Activated T-helper 1 cell treated with Interleukin-2 at 50 U/mL for 16 hours (primary cell): ENCODE data around the gene KIAA0232.
"Not testable (repeated sequence)": the region's sequence is repeated elsewhere in the genome, so short reads cannot be mapped to it uniquely, and the experiment has no call there.

Experiments
- DNase-seq: peaks from one replicate; pipeline ENCODE4 v3.0.0-alpha.2; 2020; ENCODE audit warnings: low read depth

KIAA0232 gene

GRCh38 chr4:6804082-6804752 is 21.7 kb downstream of the KIAA0232 start:
- no peak for DNase-seq

- DNase-seq: no peak
Observed at GRCh38 chr4:6806924-6807626, 24.5 kb downstream of the KIAA0232 start.

GRCh38 chr4:6808259-6808658 is 25.7 kb downstream of the KIAA0232 start:
- DNase-seq: no peak

GRCh38 chr4:6811165-6811564 is 28.6 kb downstream of the KIAA0232 start:
- DNase-seq: no peak

- DNase-seq: no peak
Observed at GRCh38 chr4:6812766-6813165, 30.2 kb downstream of the KIAA0232 start.

GRCh38 chr4:6813725-6814124 is 31.2 kb downstream of the KIAA0232 start:
- no peak for DNase-seq

- DNase-seq: no peak
Observed at GRCh38 chr4:6815029-6815836, 32.7 kb downstream of the KIAA0232 start.

GRCh38 chr4:6819295-6819694 is 36.8 kb downstream of the KIAA0232 start:
- DNase-seq: no peak

GRCh38 chr4:6820695-6821094 is 38.2 kb downstream of the KIAA0232 start:
- DNase-seq: no peak

- DNase-seq: no peak
Observed at GRCh38 chr4:6824071-6824470, 41.5 kb downstream of the KIAA0232 start.

GRCh38 chr4:6824772-6825402 is 42.4 kb downstream of the KIAA0232 start:
- no peak for DNase-seq

- DNase-seq: no peak
Observed at GRCh38 chr4:6825403-6825802, 42.9 kb downstream of the KIAA0232 start.

- DNase-seq: no peak
Observed at GRCh38 chr4:6826781-6827508, 44.4 kb downstream of the KIAA0232 start.

- DNase-seq: no peak
Observed at GRCh38 chr4:6829086-6829485, 46.6 kb downstream of the KIAA0232 start.

- DNase-seq: no peak
Observed at GRCh38 chr4:6834867-6835266, 52.3 kb downstream of the KIAA0232 start.

- not testable (repeated sequence) for DNase-seq
Observed at GRCh38 chr4:6835616-6836015, 53.1 kb downstream of the KIAA0232 start.

- DNase-seq: not testable (repeated sequence)
Observed at GRCh38 chr4:6837106-6837505, 54.6 kb downstream of the KIAA0232 start.

- DNase-seq: no peak
Observed at GRCh38 chr4:6839579-6839978, 57.1 kb downstream of the KIAA0232 start.

GRCh38 chr4:6840062-6840976 is 57.8 kb downstream of the KIAA0232 start:
- no peak for DNase-seq

- no peak for DNase-seq
Observed at GRCh38 chr4:6845027-6845426, 62.5 kb downstream of the KIAA0232 start.

- DNase-seq: no peak
Observed at GRCh38 chr4:6845574-6845973, 63.0 kb downstream of the KIAA0232 start.
